Gastrocnemius medialis (tissue), 4 donors: ENCODE results near the gene SLC45A2.

Experiments used
- POLR2A ChIP-seq, 2 donors: fragments of 450-650 bp; IDR thresholded peaks; one replicate each; pipeline ENCODE4 v1.6.1; 2017; ENCODE audit warnings: antibody characterized with exemption in 2 of 2, mild to moderate bottlenecking in 2 of 2, moderate library complexity in 2 of 2
- TF ChIP-seq, protein P1 (sequence below), 5 experiments: fragments of 450-650 bp in 3 of 5; fragments of 200-600 bp in 2 of 5; sonication (generic) in 2 of 5; IDR thresholded peaks in 4 of 5; conservative IDR thresholded peaks in 1 of 5; 1 replicate in 4 of 5; 2 replicates in 1 of 5; pipeline ENCODE4 v1.5.1; 2016 to 2019; ENCODE audit warnings: antibody characterized with exemption in 5 of 5, mild to moderate bottlenecking in 3 of 5, moderate library complexity in 3 of 5

DNA sequence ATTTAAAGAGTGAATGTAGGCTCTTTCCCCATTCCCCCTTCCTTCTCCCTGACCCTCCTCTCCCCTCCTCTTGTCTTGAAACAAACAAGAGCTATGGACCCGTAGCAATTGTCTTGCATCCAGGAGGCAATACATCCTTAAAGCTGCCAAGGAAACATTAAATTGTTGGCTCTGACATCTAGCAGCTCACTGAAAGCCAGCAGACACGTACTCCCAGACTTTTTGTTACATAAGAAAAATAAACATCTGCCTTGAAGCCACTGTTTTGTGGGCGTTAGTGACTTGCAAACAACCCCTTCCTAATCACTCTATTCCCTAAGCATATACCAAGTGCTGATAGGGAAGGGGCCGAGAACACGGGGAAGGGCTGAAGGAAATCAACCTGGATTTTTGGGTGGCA, 8.6 kb downstream of the SLC45A2 start:
- TF ChIP-seq, protein P1, sequence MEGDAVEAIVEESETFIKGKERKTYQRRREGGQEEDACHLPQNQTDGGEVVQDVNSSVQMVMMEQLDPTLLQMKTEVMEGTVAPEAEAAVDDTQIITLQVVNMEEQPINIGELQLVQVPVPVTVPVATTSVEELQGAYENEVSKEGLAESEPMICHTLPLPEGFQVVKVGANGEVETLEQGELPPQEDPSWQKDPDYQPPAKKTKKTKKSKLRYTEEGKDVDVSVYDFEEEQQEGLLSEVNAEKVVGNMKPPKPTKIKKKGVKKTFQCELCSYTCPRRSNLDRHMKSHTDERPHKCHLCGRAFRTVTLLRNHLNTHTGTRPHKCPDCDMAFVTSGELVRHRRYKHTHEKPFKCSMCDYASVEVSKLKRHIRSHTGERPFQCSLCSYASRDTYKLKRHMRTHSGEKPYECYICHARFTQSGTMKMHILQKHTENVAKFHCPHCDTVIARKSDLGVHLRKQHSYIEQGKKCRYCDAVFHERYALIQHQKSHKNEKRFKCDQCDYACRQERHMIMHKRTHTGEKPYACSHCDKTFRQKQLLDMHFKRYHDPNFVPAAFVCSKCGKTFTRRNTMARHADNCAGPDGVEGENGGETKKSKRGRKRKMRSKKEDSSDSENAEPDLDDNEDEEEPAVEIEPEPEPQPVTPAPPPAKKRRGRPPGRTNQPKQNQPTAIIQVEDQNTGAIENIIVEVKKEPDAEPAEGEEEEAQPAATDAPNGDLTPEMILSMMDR (IDR thresholded peaks at IDR 0.05 in 4 of 5, conservative IDR thresholded peaks at IDR 0.05 in 1 of 5), result no peak
- no peak for TF ChIP-seq POLR2A (IDR thresholded peaks at IDR 0.05)
